PFSK-1 (cell line): ENCODE measurements around the gene MGAT1.

Experiments used
- FOXP2 ChIP-seq: optimal IDR thresholded peaks from 2 replicates; pipeline ENCODE3; 2011; ENCODE audit warnings: borderline replicate concordance, control low read depth, inconsistent platforms; ENCODE audit not compliant: insufficient read depth; ENCODE audit errors: extremely low read length, extremely low read depth
- POLR2AphosphoS5 ChIP-seq: IDR thresholded peaks from 2 replicates; pipeline ENCODE4 v1.6.1; 2012; ENCODE audit warnings: low read depth, mild to moderate bottlenecking, control low read depth, low read length, moderate library complexity
- REST ChIP-seq, 2 experiments: IDR thresholded peaks; 2 replicates each; pipeline versions ENCODE4 v1.6.1 to v1.8.0; 2011 to 2012; ENCODE audit warnings: low read depth in 2 of 2, low read length in 2 of 2, control low read depth in 1 of 2, inconsistent platforms in 1 of 2, mild to moderate bottlenecking in 1 of 2, moderate library complexity in 1 of 2; ENCODE audit not compliant: insufficient read depth in 1 of 2
- SIN3A ChIP-seq: IDR thresholded peaks from 2 replicates; pipeline ENCODE4 v1.6.1; 2012; ENCODE audit warnings: mild to moderate bottlenecking, low read length, moderate library complexity, borderline replicate concordance; ENCODE audit not compliant: insufficient read depth
- TAF1 ChIP-seq: IDR thresholded peaks from 2 replicates; pipeline ENCODE4 v1.6.1; 2012; ENCODE audit warnings: low read length, control low read depth, borderline replicate concordance; ENCODE audit not compliant: insufficient read depth

Gene MGAT1

GRCh38 chr5:180799902-180800801 lies 2.5 kb downstream of the MGAT1 start:
- TF ChIP-seq FOXP2 (no peak), TAF1 (no peak), POLR2AphosphoS5 (no peak), SIN3A (no peak), REST (IDR thresholded peaks at IDR 0.05; ENCODE audit: insufficient read depth in 1 of 2, low read depth in 2 of 2, low read length in 2 of 2) (no peak)

GRCh38 chr5:180799194-180799593 lies 3.4 kb downstream of the MGAT1 start:
- TF ChIP-seq FOXP2 = no peak
- no peak for TF ChIP-seq POLR2AphosphoS5
- TF ChIP-seq REST (IDR thresholded peaks at IDR 0.05; ENCODE audit: insufficient read depth in 1 of 2, low read depth in 2 of 2, low read length in 2 of 2) = no peak
- no peak for TF ChIP-seq SIN3A
- no peak for TF ChIP-seq TAF1

- TF ChIP-seq REST (IDR thresholded peaks at IDR 0.05; ENCODE audit: insufficient read depth in 1 of 2, low read depth in 2 of 2, low read length in 2 of 2) = no peak
- no peak for TF ChIP-seq FOXP2
- no peak for TF ChIP-seq SIN3A
- TF ChIP-seq POLR2AphosphoS5 = no peak
- TF ChIP-seq TAF1 = no peak
Observed at GRCh38 chr5:180798193-180798592, 4.4 kb downstream of the MGAT1 start.

DNA sequence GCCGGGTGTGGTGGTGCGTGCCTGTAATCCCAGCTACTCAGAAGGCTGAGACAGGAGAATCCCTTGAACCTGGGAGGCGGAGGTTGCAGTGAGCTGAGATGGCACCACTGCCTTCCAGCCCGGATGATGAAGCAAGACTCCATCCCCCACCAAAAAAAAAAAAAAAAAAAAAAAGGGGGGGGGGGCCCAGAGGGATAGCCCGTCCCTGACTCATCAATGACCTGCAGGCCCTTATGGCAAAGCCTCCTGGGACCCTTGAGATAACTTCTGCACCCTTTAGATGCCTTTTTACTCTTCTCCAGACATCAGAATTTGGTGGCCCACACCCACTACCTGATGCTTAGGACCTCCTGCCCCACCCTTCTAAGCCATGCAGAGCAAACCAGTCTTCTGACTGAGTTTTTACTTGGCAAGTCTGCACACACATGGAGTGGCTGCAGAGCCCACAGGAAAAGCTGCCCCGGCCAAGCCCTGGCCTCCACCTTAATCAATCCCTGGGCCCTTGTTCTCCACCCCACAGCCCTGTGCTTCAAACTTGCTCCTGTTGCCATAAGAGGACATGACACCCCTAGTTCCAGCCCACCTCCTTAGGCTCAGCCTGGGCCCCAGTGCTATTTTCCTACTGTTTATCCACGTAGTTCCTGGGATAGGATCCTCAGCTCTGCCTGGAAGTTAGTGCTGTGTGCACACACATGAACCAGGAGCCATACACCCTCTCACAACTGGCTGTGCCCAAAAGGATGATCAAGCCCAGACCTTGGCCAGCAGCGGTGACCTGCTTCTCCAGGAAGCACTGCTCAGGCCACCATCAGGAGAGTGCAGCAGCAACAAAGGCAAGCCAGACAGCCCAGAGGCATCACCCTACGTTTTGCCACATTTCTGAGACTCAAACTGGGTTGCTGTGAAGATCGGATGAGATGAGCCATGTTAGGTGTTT lies 5.1 kb downstream of the MGAT1 start:
- TF ChIP-seq REST (IDR thresholded peaks at IDR 0.05; ENCODE audit: insufficient read depth in 1 of 2, low read depth in 2 of 2, low read length in 2 of 2) = no peak
- TF ChIP-seq POLR2AphosphoS5 = no peak
- no peak for TF ChIP-seq SIN3A
- no peak for TF ChIP-seq TAF1
- TF ChIP-seq FOXP2 = no peak
